Ishikawa (cell line): ENCODE results near the gene HELZ2.

Source experiments
- CEBPB ChIP-seq: IDR thresholded peaks from 2 replicates; pipeline ENCODE4 v1.6.1; 2012
- CREB1 ChIP-seq: IDR thresholded peaks from 2 replicates; pipeline ENCODE4 v1.6.1; 2012; ENCODE audit warnings: low read depth
- EGR1 ChIP-seq: IDR thresholded peaks from 2 replicates; pipeline ENCODE4 v1.6.1; 2012
- EP300 ChIP-seq: IDR thresholded peaks from 2 replicates; pipeline ENCODE4 v1.6.1; 2012; ENCODE audit warnings: borderline replicate concordance
- FOXM1 ChIP-seq: IDR thresholded peaks from 2 replicates; pipeline ENCODE4 v1.6.1; 2012; ENCODE audit warnings: low read depth, borderline replicate concordance
- NFIC ChIP-seq: IDR thresholded peaks from 2 replicates; pipeline ENCODE4 v1.6.1; 2012
- RAD21 ChIP-seq: IDR thresholded peaks from 2 replicates; pipeline ENCODE4 v1.6.1; 2012; ENCODE audit warnings: low read depth
- TAF1 ChIP-seq: IDR thresholded peaks from 2 replicates; pipeline ENCODE4 v1.6.1; 2012; ENCODE audit warnings: low read depth, mild to moderate bottlenecking
- TCF12 ChIP-seq: IDR thresholded peaks from 2 replicates; pipeline ENCODE4 v1.6.1; 2012; ENCODE audit warnings: low read depth
- TEAD4 ChIP-seq: IDR thresholded peaks from 2 replicates; pipeline ENCODE4 v1.6.1; 2012
- YY1 ChIP-seq: IDR thresholded peaks from 2 replicates; pipeline ENCODE4 v1.6.1; 2012; ENCODE audit warnings: low read depth
- ZBTB7A ChIP-seq: IDR thresholded peaks from 2 replicates; pipeline ENCODE4 v1.6.1; 2012; ENCODE audit warnings: low read depth
- TF ChIP-seq, protein P1 (sequence below): IDR thresholded peaks from 2 replicates; pipeline ENCODE4 v1.6.1; 2012
- TF ChIP-seq, protein P2 (sequence below): IDR thresholded peaks from 2 replicates; pipeline ENCODE4 v1.6.1; 2012
- TF ChIP-seq, protein P3 (sequence below): IDR thresholded peaks from 2 replicates; pipeline ENCODE4 v1.6.1; 2012; ENCODE audit warnings: low read depth, mild to moderate bottlenecking

Gene HELZ2

DNA sequence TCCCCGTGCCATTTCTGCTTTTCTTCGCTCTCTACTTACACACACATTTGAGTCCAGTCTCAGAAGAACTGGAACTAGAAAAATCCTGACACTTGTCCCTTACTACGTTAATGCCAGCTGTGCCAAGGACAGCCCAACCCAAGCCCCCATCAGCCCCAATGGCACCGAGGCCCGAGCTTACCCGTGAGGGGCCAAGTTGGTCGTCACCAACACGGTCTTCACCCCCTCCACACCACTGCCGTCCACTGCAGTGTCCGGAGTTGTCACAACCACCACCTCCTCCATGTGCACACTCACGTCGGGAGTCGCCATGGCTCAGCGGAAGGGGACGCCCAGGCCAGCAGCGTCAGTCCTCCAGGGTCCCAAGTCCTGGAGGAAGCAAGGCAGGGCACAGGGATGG, 45.0 kb upstream of the HELZ2 start:
- TF ChIP-seq FOXM1 (no peak), NFIC (no peak), TEAD4 (no peak), CREB1 (no peak), RAD21 (no peak), YY1 (no peak), TAF1 (no peak), ZBTB7A (no peak), TCF12 (no peak), EGR1 (no peak), EP300 (no peak)
- TF ChIP-seq, protein P1, sequence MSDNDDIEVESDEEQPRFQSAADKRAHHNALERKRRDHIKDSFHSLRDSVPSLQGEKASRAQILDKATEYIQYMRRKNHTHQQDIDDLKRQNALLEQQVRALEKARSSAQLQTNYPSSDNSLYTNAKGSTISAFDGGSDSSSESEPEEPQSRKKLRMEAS, result no peak
- TF ChIP-seq, protein P2, sequence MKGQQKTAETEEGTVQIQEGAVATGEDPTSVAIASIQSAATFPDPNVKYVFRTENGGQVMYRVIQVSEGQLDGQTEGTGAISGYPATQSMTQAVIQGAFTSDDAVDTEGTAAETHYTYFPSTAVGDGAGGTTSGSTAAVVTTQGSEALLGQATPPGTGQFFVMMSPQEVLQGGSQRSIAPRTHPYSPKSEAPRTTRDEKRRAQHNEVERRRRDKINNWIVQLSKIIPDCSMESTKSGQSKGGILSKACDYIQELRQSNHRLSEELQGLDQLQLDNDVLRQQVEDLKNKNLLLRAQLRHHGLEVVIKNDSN, result no peak
- TF ChIP-seq, protein P3, sequence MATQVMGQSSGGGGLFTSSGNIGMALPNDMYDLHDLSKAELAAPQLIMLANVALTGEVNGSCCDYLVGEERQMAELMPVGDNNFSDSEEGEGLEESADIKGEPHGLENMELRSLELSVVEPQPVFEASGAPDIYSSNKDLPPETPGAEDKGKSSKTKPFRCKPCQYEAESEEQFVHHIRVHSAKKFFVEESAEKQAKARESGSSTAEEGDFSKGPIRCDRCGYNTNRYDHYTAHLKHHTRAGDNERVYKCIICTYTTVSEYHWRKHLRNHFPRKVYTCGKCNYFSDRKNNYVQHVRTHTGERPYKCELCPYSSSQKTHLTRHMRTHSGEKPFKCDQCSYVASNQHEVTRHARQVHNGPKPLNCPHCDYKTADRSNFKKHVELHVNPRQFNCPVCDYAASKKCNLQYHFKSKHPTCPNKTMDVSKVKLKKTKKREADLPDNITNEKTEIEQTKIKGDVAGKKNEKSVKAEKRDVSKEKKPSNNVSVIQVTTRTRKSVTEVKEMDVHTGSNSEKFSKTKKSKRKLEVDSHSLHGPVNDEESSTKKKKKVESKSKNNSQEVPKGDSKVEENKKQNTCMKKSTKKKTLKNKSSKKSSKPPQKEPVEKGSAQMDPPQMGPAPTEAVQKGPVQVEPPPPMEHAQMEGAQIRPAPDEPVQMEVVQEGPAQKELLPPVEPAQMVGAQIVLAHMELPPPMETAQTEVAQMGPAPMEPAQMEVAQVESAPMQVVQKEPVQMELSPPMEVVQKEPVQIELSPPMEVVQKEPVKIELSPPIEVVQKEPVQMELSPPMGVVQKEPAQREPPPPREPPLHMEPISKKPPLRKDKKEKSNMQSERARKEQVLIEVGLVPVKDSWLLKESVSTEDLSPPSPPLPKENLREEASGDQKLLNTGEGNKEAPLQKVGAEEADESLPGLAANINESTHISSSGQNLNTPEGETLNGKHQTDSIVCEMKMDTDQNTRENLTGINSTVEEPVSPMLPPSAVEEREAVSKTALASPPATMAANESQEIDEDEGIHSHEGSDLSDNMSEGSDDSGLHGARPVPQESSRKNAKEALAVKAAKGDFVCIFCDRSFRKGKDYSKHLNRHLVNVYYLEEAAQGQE, result no peak

DNA sequence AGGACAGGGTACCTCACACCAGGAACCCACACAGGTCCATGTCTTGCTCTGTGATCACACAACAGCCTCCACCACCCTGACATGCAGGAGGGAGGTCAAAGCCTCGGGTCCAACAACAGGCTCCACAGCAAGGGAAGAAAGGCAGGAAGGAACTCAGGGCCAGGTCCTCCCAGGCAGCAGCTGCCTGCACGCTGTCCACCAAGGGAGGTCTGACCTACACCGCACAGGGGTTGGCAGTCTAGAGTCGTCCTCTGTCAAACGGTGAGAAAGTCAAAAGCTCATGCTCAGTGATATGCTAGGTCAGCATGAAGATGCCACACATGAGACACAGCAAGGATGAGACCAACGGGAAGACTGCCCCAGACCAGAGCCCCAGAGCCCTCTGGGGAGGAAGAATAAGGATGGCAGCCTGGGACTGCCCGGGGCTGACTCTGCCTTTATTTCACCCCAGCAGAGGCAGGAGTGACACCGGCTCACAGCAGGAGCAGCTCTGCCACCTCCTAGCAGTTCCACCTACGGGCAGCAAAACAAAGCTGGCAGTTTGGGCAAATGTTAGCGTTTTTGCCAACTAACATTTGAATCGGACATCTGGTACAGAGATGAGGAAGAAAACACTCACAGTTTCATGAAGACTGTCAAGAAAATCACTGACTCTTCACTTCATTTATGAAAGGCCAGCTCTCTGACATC, 44.4 kb upstream of the HELZ2 start:
- TF ChIP-seq, protein P1, result no peak
- TF ChIP-seq, protein P3, result no peak
- no peak for TF ChIP-seq YY1
- TF ChIP-seq EGR1, result no peak
- TF ChIP-seq CREB1, result no peak
- no peak for TF ChIP-seq FOXM1
- TF ChIP-seq NFIC, result no peak
- TF ChIP-seq ZBTB7A, result no peak
- no peak for TF ChIP-seq TCF12
- TF ChIP-seq EP300, result no peak
- no peak for TF ChIP-seq CEBPB
- TF ChIP-seq, protein P2, result no peak
- no peak for TF ChIP-seq RAD21
- no peak for TF ChIP-seq TEAD4
- TF ChIP-seq TAF1, result no peak

DNA sequence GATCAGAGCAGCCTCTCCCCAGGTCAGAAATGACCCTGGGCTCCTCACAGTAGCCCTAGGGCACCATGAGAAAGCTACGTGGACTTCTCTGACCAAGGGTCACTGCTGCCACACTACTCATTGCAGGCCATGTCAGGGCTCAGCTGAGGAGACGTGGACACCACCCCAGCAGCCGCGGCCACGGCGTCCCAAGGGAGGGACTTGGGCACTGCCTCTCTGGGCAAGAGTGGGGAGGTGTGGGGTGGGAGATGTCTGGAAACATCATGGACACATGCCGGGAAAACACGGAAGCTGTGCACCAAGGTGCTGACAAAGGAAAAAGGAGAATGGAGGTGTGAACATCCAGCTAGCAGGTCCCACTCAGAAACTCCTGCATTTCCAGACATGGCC, 43.8 kb upstream of the HELZ2 start:
- TF ChIP-seq EGR1, result no peak

DNA sequence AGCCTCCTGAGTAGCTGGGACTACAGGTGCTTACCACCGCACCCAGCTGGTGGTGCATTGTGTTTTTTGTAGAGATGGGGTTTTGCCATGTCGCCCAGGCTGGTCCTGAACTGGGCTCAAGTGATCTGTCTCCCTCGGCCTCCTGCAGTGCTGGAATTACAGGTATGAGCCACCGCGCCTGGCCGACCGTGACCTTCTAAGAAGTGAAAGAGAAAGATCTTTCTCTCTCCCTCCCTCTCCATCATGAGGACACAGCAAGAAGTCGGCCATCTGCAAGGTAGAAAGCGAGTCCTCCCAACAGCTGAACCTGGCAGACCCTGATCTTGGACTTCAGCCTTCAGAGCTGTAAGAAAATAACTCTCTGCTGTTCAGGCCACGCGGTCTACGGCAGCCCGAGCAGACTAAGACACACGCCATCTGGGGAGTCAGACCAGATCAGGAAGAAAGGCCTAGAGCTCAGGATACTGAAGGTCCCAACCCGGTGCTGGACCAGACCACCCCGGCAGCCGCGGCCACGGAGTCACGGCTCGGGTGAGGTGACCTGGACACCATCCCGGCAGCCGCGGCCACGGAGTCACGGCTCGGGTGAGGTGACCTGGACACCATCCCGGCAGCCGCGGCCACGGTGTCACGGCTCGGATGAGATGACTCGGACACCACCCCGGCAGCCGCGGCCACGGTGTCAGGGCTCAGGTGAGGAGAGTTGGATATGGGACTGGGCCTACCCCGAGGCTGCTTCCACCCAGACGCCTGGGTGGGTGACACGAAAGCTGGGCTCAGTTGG, 43.2 kb upstream of the HELZ2 start:
- TF ChIP-seq, protein P1, result peak; percentile 24; the same call in 1 of the 2 replicates
- no peak for TF ChIP-seq CREB1
- no peak for TF ChIP-seq CEBPB
- TF ChIP-seq TAF1, result no peak
- TF ChIP-seq EP300, result peak; percentile 60; the same call in 1 of the 2 replicates
- TF ChIP-seq RAD21, result peak; percentile 32; the same call in 1 of the 2 replicates
- TF ChIP-seq NFIC, result 0 out of 2 replicates have a peak, but pooled peaks have one; percentile 26
- peak; percentile 46; the same call in 1 of the 2 replicates for TF ChIP-seq YY1
- TF ChIP-seq TCF12, result peak; percentile 71
- peak; percentile 96 for TF ChIP-seq TEAD4

DNA sequence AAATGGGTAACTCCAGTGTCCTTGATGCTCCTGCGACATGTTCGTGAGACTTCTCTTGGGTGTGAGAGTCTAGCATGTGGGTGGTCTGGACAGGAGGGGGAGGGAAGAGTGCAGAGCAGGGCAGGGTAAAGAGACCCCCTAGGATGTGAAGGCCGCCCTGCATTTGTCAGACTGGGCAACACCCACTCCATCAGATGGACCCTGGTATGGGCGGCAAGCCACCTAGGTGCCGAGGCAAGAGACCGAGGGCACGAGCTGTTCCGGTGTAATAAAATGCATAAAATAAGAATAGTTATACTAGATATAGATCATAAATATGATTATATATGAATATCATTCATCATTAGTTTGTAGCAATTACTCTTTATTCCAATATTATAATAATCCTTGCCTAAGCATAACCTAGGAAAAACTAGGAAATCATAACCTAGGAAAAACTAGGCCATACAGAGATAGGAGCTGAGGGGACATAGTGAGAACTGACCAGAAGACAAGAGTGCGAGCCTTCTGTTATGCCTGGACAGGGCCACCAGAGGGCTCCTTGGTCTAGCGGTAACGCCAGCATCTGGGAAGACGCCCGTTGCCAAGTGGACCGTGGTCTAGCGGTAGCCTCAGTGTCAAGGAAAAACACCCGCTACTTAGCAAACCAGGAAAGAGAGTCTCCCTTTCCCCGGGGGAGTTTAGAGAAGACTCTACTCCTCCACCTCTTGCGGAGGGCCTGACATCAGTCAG, 40.0 kb upstream of the HELZ2 start:
- TF ChIP-seq RAD21, result peak; percentile 32; the same call in 1 of the 2 replicates
